Endothelial cell of umbilical vein (primary cell): ENCODE measurements around the gene HASPIN. TPM values are rescaled to one million over a fixed set of nuclear protein-coding genes. Genes with fewer than 3 reads are reported as not detected.

Experiments
- BruUV-seq: library from RNA; stranded (reverse); fragments of 400-500 nt; replicated peaks from 2 replicates; lab custom pipeline; 2021; lab: Mats Ljungman, UMichigan
- CTCF ChIA-PET: fragments of 300-600, 350-600 bp; sonication (Branson Sonifier 250); formaldehyde crosslinking; loops from one replicate; lab custom pipeline; 2021; ENCODE audit warnings: antibody characterized with exemption, inconsistent platforms; lab: Charles Lee
- POLR2A ChIA-PET: fragments of 300-600, 350-600 bp; sonication (Branson Sonifier 250); formaldehyde crosslinking; loops from one replicate; lab custom pipeline; 2021; ENCODE audit warnings: antibody characterized with exemption, inconsistent platforms; lab: Charles Lee
- DNase-seq: peaks from one replicate; pipeline ENCODE4 v3.0.0-alpha.2; 2011; ENCODE audit warnings: low read depth, low spot score
- FAIRE-seq: peaks from 2 replicates; lab custom pipeline; 2011; peaks lifted over from hg19 to GRCh38; lab: Jason Lieb, UNC
- H2AFZ ChIP-seq: 2 replicates; pipeline ENCODE4 v1.6.0; 2012; ENCODE audit warnings: low read depth, low read length, control low read depth, inconsistent platforms
- H3K27ac ChIP-seq: 2 replicates; pipeline ENCODE4 v1.5.1; 2011; ENCODE audit warnings: low read depth, mild to moderate bottlenecking, control low read depth, low read length, moderate library complexity; ENCODE audit not compliant: insufficient read depth
- H3K27me3 ChIP-seq, 2 experiments: 2 replicates each; pipeline versions ENCODE4 v1.6.0 to v1.6.1; 2011; ENCODE audit warnings: low read length in 2 of 2, mixed read lengths in 1 of 2; ENCODE audit not compliant: control insufficient read depth in 2 of 2, insufficient read depth in 2 of 2
- H3K36me3 ChIP-seq, 2 experiments: 2 replicates in 1 of 2; 3 replicates in 1 of 2; pipeline ENCODE4 v1.5.1; 2011; ENCODE audit warnings: low read length in 2 of 2, mild to moderate bottlenecking in 1 of 2, moderate library complexity in 1 of 2; ENCODE audit not compliant: control insufficient read depth in 2 of 2, insufficient read depth in 2 of 2; ENCODE audit errors: extremely low read depth in 1 of 2
- H3K4me1 ChIP-seq: 3 replicates; pipeline ENCODE4 v1.5.1; 2011; ENCODE audit warnings: mild to moderate bottlenecking, low read length; ENCODE audit not compliant: control insufficient read depth, insufficient read depth; ENCODE audit errors: extremely low read depth
- H3K4me2 ChIP-seq: 2 replicates; pipeline ENCODE4 v1.6.1; 2011; ENCODE audit warnings: low read length, control low read depth, mixed read lengths; ENCODE audit not compliant: insufficient read depth
- H3K4me3 ChIP-seq, 3 experiments: fragments of 200-600 bp in 1 of 3; sonication (generic), shearing (Covaris generic) in 1 of 3; replicated peaks in 1 of 3; 2 replicates each; pipeline ENCODE4 v1.5.1; 2011 to 2016; ENCODE audit warnings: control low read depth in 3 of 3, low read length in 3 of 3, mild to moderate bottlenecking in 2 of 3, inconsistent platforms in 1 of 3, low read depth in 1 of 3, moderate library complexity in 1 of 3; ENCODE audit not compliant: insufficient read depth in 1 of 3
- H3K79me2 ChIP-seq: 2 replicates; pipeline ENCODE4 v1.6.0; 2012; ENCODE audit warnings: low read length, inconsistent platforms; ENCODE audit not compliant: control insufficient read depth, insufficient read depth
- H3K9ac ChIP-seq: replicated peaks from 2 replicates; pipeline ENCODE3; 2011; ENCODE audit warnings: low read length, control low read depth; ENCODE audit not compliant: insufficient read depth; ENCODE audit errors: extremely low read depth
- H3K9me1 ChIP-seq: replicated peaks from 3 replicates; pipeline ENCODE4 v1.6.0; 2011; ENCODE audit warnings: mild to moderate bottlenecking, low read length; ENCODE audit not compliant: control insufficient read depth, insufficient read depth; ENCODE audit errors: extremely low read depth
- H3K9me3 ChIP-seq: replicated peaks from 2 replicates; pipeline ENCODE4 v1.5.1; 2012; ENCODE audit warnings: low read length, inconsistent platforms; ENCODE audit not compliant: control insufficient read depth, insufficient read depth
- H4K20me1 ChIP-seq: replicated peaks from 2 replicates; pipeline ENCODE3; 2011; ENCODE audit warnings: mild to moderate bottlenecking, low read length; ENCODE audit not compliant: control insufficient read depth, insufficient read depth; ENCODE audit errors: extremely low read depth
- EZH2 ChIP-seq: IDR thresholded peaks from 2 replicates; pipeline ENCODE4 v1.6.1; 2012; ENCODE audit warnings: borderline replicate concordance, low read depth, mild to moderate bottlenecking, moderate library complexity, low read length, inconsistent platforms; ENCODE audit not compliant: severe bottlenecking
- FOS ChIP-seq: IDR thresholded peaks from 2 replicates; pipeline ENCODE4 v1.6.1; 2011; ENCODE audit warnings: mild to moderate bottlenecking, low read length, moderate library complexity, borderline replicate concordance; ENCODE audit not compliant: insufficient read depth
- GATA2 ChIP-seq: IDR thresholded peaks from 2 replicates; pipeline ENCODE4 v1.7.0; 2011; ENCODE audit warnings: low read depth, mild to moderate bottlenecking, moderate library complexity, mixed read lengths, low read length; ENCODE audit not compliant: insufficient read length, insufficient read depth
- JUN ChIP-seq: IDR thresholded peaks from 2 replicates; pipeline ENCODE4 v1.6.1; 2011; ENCODE audit warnings: borderline replicate concordance, low read depth; ENCODE audit not compliant: insufficient read length, insufficient read depth
- MYC ChIP-seq: IDR thresholded peaks from one replicate; pipeline ENCODE4 v1.6.1; 2011; ENCODE audit warnings: mild to moderate bottlenecking, low read depth, low read length
- POLR2A ChIP-seq: IDR thresholded peaks from 2 replicates; pipeline ENCODE4 v1.6.1; 2012; ENCODE audit warnings: low read depth, mild to moderate bottlenecking, control low read depth, low read length
- POLR2AphosphoS5 ChIP-seq: IDR thresholded peaks from 2 replicates; pipeline ENCODE4 v1.6.1; 2012; ENCODE audit warnings: low read depth, mild to moderate bottlenecking, control low read depth, low read length, moderate library complexity; ENCODE audit not compliant: insufficient read depth
- dilution Hi-C: fragments of 300-500 bp; cut with MboI; formaldehyde crosslinking; loops from one replicate; pipeline ENCODE4 v1.15.0; 2019; ENCODE audit warnings: low sequenced_read_pairs; ENCODE audit not compliant: extremely low pct_ligation_motif_present
- intact Hi-C: fragments of 100-400 bp; cut with micrococcal nuclease; formaldehyde crosslinking; loops from one replicate; pipeline ENCODE4 v1.10.0; 2022
- polyA plus RNA-seq, 4 experiments: library from polyadenylated mRNA; depleted of rRNA in 3 of 4; stranded (reverse) in 3 of 4; unstranded in 1 of 4; fragments of >200 nt; gene quantifications; 2 replicates each; pipeline versions ENCODE4 v1.2.1 to v1.2.3, GENCODE V29; 2011 to 2012; ENCODE audit warnings: missing spikeins in 1 of 4
- total RNA-seq: library from RNA; stranded (reverse); gene quantifications from 2 replicates; pipeline ENCODE4 v1.2.3, GENCODE V29; 2021
- TF ChIP-seq, protein P1 (sequence below), 2 donors: IDR thresholded peaks; 1 replicate in 1 of 2; 2 replicates in 1 of 2; pipeline ENCODE4 v1.5.1; 2011; ENCODE audit warnings: low read length in 2 of 2, mild to moderate bottlenecking in 2 of 2, moderate library complexity in 2 of 2, control low read depth in 1 of 2, inconsistent platforms in 1 of 2, low read depth in 1 of 2; ENCODE audit not compliant: insufficient read depth in 1 of 2; ENCODE audit errors: extremely low read depth in 1 of 2
- TF ChIP-seq, protein P2 (sequence below): IDR thresholded peaks from 2 replicates; pipeline ENCODE4 v1.6.1; 2011; ENCODE audit not compliant: insufficient read depth, insufficient read length

The HASPIN gene
- total and polyA plus RNA-seq, 2 donors (not counting 3 experiments of a cell fraction or from before 2014, with no cell fraction given) = 2.7 to 13.2 TPM

GRCh38 chr17:3695723-3696411 is 27.8 kb upstream of the HASPIN start, which contains the start of gene P2RX5:
Gene P2RX5 (minus strand): TSS chr17:3696155. CDS start chr17:3696005, 150 bp downstream.
- Histone ChIP-seq H3K9me3 (no peaks in the 10 kb centered on the region), H3K79me2 (no peaks in the 10 kb centered on the region), H3K9me1 (no peaks in the 10 kb centered on the region), H3K27ac (no peak within 1 kb of the TSS), H4K20me1 (no peaks in the 10 kb centered on the region), H3K27me3 (peaks cover 21 to 22% of the 10 kb centered on the region in 2 experiments), H3K9ac (no peak within 1 kb of the TSS), H3K4me2 (peak within 1 kb of the TSS; percentile 61), H3K4me3 (peak within 1 kb of the TSS in 2 of 3 experiments; percentile 22 to 40), H3K4me1 (peaks cover 5% of the 10 kb centered on the region), H2AFZ (peak within 1 kb of the TSS; percentile 87), H3K36me3 (no peaks in the 10 kb centered on the region)
- intact Hi-C loops = no loop called here
- dilution Hi-C loops = no loop called here
- ChIA-PET CTCF (interaction anchor here (0.7 to 2.0 kb wide), 9 partner anchors 12 to 60 kb away, joined by 3 to 7 read pairs (median 5); partner anchors contain the start of genes CTNS, HASPIN and SHPK), POLR2A (no interaction called here)
- TF ChIP-seq EZH2 (peak; percentile 65), GATA2 (no peak)
- FAIRE-seq (no peak), DNase-seq (peak; percentile 30)
- no TSS peak for BruUV-seq

- FAIRE-seq (no peak), DNase-seq (no peak)
- ChIA-PET CTCF (interaction anchor here (1.3 to 2.0 kb wide), 3 partner anchors 14 to 40 kb away, joined by 5 to 7 read pairs (median 5); partner anchors contain the start of gene HASPIN), POLR2A (no interaction called here)
- Histone ChIP-seq H4K20me1 (no peaks in the 10 kb centered on the region), H3K27me3 (peaks cover 21 to 22% of the 10 kb centered on the region in 2 experiments), H3K9ac (no peak overlapping the region), H3K9me1 (no peaks in the 10 kb centered on the region), H3K4me3 (no peak overlapping the region), H3K9me3 (no peaks in the 10 kb centered on the region), H2AFZ (no peak overlapping the region), H3K4me2 (no peak overlapping the region), H3K27ac (no peak overlapping the region), H3K79me2 (no peaks in the 10 kb centered on the region), H3K4me1 (peaks cover 5% of the 10 kb centered on the region), H3K36me3 (no peaks in the 10 kb centered on the region)
- no peak for TF ChIP-seq FOS
- TF ChIP-seq, protein P1, sequence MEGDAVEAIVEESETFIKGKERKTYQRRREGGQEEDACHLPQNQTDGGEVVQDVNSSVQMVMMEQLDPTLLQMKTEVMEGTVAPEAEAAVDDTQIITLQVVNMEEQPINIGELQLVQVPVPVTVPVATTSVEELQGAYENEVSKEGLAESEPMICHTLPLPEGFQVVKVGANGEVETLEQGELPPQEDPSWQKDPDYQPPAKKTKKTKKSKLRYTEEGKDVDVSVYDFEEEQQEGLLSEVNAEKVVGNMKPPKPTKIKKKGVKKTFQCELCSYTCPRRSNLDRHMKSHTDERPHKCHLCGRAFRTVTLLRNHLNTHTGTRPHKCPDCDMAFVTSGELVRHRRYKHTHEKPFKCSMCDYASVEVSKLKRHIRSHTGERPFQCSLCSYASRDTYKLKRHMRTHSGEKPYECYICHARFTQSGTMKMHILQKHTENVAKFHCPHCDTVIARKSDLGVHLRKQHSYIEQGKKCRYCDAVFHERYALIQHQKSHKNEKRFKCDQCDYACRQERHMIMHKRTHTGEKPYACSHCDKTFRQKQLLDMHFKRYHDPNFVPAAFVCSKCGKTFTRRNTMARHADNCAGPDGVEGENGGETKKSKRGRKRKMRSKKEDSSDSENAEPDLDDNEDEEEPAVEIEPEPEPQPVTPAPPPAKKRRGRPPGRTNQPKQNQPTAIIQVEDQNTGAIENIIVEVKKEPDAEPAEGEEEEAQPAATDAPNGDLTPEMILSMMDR (IDR thresholded peaks at IDR 0.05; ENCODE audit: extremely low read depth in 1 of 2, insufficient read depth in 1 of 2, low read depth in 1 of 2, low read length in 2 of 2) = no peak
- no peak for TF ChIP-seq GATA2
- TF ChIP-seq, protein P2, sequence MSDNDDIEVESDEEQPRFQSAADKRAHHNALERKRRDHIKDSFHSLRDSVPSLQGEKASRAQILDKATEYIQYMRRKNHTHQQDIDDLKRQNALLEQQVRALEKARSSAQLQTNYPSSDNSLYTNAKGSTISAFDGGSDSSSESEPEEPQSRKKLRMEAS = no peak
- TF ChIP-seq EZH2 = no peak
- TF ChIP-seq POLR2AphosphoS5 = no peak
- TF ChIP-seq JUN = no peak
- TF ChIP-seq MYC = no peak
- no peak for TF ChIP-seq POLR2A
- intact Hi-C loops (no loop called here), dilution Hi-C loops (no loop called here)
- no TSS peak for BruUV-seq
Observed at GRCh38 chr17:3697103-3697476, 26.6 kb upstream of the HASPIN start.
